HG02759 (cell line): ENCODE measurements around the gene GTF3C1.
A peak's percentile ranks its signal among the peaks of the same experiment; 100 is the strongest.

ENCODE experiments used
- ATAC-seq: cut with Tn5 transposase; IDR thresholded peaks from one replicate; pipeline ENCODE4 v1.9.1; 2021; ENCODE audit warnings: mild to moderate bottlenecking, moderate library complexity; ENCODE audit not compliant: unreplicated experiment

GTF3C1 gene

GRCh38 chr16:27429330-27429871 is 120.3 kb downstream of the GTF3C1 start:
- ATAC-seq, result no peak

GRCh38 chr16:27428026-27428785 is 121.5 kb downstream of the GTF3C1 start:
- ATAC-seq, result no peak

GRCh38 chr16:27427538-27427937 is 122.2 kb downstream of the GTF3C1 start:
- no peak for ATAC-seq

GRCh38 chr16:27426423-27427408 is 123.0 kb downstream of the GTF3C1 start:
- peak; percentile 75 for ATAC-seq

- ATAC-seq, result no peak
These were observed 123.8 kb downstream of the GTF3C1 start for GRCh38 chr16:27425961-27426360.

- ATAC-seq, result no peak
These were observed 124.8 kb downstream of the GTF3C1 start for GRCh38 chr16:27424772-27425498.

GRCh38 chr16:27421961-27422740 is 127.6 kb downstream of the GTF3C1 start:
- ATAC-seq, result no peak

GRCh38 chr16:27417047-27417671 is 132.6 kb downstream of the GTF3C1 start:
- no peak for ATAC-seq

- no peak for ATAC-seq
These were observed 134.8 kb downstream of the GTF3C1 start for GRCh38 chr16:27414788-27415431.

GRCh38 chr16:27413956-27414355 is 135.8 kb downstream of the GTF3C1 start:
- no peak for ATAC-seq

- ATAC-seq, result no peak
These were observed 139.0 kb downstream of the GTF3C1 start for GRCh38 chr16:27410761-27411160.
